Activated CD8-positive, alpha-beta memory T cell treated with anti-CD3 and anti-CD28 coated beads, Interleukin-2, amount 50 U/mL, for 1 hour (primary cell): ENCODE results near the gene TSTD2.

Experiments used
- DNase-seq: peaks from one replicate; pipeline ENCODE4 v3.0.0-alpha.2; 2020; ENCODE audit errors: extremely low read depth

TSTD2 gene

GRCh38 chr9:97632985-97633858 is at the start of gene TSTD2, which contains the start of gene NCBP1:
Gene TSTD2 (minus strand): TSS chr9:97633368. CDS start chr9:97627562, 5,806 bp downstream.
Gene NCBP1 (plus strand): TSS chr9:97633821. CDS start chr9:97633882, 61 bp downstream.
- DNase-seq = peak; percentile 93

DNA sequence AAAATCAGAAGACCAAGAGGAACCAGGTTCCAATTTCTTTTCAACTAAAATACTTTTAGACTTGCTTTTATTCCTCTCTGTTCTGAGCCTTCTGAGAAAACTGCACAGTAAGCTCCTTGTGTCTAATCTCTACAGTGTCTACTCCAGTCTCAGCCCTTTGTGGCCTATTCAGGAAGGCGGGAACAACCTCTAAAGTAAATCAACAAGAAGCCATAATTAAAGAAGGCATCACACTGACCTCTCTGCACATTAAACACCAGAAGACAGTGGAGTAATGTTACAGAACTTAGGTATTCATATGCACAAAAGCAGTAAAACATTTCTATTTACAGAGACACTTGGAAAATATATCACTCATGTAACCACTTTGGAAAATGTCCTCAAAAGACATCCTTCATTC is 49.1 kb upstream of the TSTD2 start:
- no peak for DNase-seq

GRCh38 chr9:97675655-97676054 is 42.5 kb upstream of the TSTD2 start:
- DNase-seq = no peak

GRCh38 chr9:97673922-97674321 is 40.8 kb upstream of the TSTD2 start:
- DNase-seq = no peak

GRCh38 chr9:97672403-97672802 is 39.2 kb upstream of the TSTD2 start:
- DNase-seq = no peak

DNA sequence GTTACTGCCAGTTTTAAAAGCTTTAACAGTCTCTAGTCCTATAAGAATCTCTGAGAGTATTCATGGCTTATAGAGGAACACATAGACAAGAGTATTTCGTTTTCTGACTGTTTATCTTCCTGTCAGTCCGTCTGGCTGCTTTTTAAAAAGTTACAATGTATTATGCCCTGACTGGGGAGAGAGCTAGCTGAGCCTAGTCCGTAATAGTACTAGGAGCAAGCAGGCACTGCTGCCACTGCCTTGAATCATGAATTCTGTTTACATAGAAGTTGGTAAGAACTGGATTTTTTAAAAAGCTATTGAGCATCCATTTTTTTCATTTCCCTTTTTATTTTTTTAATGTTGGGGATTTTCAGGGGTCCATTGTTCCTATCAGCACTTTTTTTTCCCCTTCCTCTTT is 37.4 kb upstream of the TSTD2 start:
- no peak for DNase-seq

- no peak for DNase-seq
Observed at GRCh38 chr9:97668485-97668884, 35.3 kb upstream of the TSTD2 start.

GRCh38 chr9:97666907-97667686 is 33.9 kb upstream of the TSTD2 start:
- DNase-seq = no peak

DNA sequence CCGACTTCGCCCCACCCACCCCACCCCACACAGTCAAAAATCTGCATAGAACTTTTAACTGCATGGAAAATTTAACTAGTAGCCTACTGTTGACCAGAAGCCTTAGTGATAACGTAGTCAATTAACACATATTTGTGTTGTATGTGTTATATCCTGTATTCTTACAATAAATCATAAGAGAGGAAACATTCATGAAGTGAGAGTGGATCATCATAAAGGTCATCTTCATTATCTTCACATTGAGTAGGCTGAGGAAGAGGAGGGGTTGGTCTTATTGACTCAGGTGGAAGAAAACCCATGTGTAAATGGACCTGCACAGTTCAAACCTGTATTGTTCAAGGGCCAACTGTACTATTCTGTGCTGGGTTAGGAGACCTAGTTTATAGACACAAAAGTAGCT is 32.6 kb upstream of the TSTD2 start:
- no peak for DNase-seq

DNA sequence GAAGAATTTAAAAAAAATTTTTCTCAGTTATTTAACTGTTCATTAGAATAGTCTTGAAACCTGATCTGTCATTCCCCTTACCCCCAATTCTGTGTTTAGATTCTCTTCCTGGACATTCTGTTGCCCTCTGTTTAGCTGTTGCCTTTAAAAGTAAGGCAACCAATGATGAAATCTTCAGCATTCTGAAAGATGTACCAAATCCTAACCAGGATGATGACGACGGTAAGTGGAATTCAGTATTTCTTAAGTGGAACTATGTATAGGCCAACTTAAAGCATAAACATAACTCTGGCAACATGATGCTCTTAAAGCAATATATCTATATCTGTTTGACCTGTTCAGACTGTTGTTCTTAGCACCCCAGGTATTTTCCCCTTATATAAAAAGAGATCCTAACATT is 27.7 kb upstream of the TSTD2 start:
- DNase-seq = no peak

GRCh38 chr9:97660340-97660739 is 27.2 kb upstream of the TSTD2 start:
- DNase-seq = no peak

- DNase-seq = no peak
Observed at GRCh38 chr9:97659771-97660170, 26.6 kb upstream of the TSTD2 start.

GRCh38 chr9:97658707-97659106 is 25.5 kb upstream of the TSTD2 start:
- DNase-seq = no peak

- DNase-seq = no peak
Observed at GRCh38 chr9:97651646-97652045, 18.5 kb upstream of the TSTD2 start.

DNA sequence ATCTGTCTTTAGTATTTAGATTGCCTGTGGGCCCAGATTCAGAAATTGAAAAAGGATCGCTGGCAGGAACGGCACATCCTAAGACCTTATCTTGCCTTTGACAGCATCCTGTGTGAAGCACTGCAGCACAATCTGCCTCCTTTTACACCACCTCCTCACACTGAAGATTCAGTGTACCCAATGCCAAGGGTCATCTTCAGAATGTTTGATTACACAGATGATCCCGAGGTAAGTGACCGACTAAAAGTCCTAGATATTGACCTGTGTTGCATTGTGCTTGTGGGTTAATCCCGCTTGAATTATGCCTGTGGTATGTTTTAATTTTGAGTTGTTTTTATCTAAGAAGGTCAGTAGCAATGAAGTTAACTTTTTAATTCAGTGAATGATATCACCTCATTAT is 14.8 kb upstream of the TSTD2 start:
- no peak for DNase-seq

- DNase-seq = no peak
Observed at GRCh38 chr9:97645720-97646119, 12.6 kb upstream of the TSTD2 start.

DNA sequence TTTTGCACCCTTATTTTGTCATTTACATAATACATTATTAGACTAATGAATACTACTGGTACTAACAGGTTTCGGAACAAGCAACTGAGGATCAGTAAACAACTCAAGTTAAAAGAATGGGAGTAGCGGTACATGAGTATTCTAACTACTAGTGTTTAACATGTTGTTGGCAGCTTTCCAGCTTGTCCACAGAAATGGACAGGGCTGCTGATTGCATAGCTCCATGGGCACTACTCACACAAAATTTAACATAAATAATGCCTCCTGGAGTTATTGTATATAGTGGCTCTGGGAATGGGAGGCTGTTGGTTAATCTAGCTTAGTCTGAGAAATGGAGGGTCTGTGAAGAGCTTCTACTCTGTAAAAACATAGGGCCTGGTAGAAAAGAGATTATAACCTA is 7.2 kb upstream of the TSTD2 start:
- no peak for DNase-seq

- no peak for DNase-seq
Observed at GRCh38 chr9:97638666-97639065, 5.5 kb upstream of the TSTD2 start.

DNA sequence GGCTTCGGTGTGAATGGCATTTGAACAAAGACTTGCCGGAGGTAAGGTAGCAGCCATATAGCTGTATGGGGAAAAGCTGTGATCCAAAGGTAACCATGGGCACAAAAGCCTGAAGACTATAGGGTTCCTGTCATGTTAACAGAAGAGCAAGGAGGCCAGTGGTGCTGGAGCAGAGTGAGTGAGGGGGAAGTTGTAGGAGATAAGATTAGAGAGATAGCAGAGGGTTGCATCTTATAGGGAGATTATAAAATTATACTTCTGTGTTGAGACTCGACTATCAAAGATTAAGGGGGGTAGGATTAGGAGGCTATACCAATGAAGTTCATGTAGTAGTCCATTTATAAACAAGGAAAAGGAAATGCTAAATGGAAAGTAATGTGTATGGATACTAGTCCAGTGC is 3.7 kb upstream of the TSTD2 start:
- DNase-seq = no peak

GRCh38 chr9:97635026-97635425 is 1.9 kb upstream of the TSTD2 start:
- DNase-seq = no peak

- DNase-seq = no peak
Observed at GRCh38 chr9:97633859-97634490, 807 bp upstream of the TSTD2 start.

DNA sequence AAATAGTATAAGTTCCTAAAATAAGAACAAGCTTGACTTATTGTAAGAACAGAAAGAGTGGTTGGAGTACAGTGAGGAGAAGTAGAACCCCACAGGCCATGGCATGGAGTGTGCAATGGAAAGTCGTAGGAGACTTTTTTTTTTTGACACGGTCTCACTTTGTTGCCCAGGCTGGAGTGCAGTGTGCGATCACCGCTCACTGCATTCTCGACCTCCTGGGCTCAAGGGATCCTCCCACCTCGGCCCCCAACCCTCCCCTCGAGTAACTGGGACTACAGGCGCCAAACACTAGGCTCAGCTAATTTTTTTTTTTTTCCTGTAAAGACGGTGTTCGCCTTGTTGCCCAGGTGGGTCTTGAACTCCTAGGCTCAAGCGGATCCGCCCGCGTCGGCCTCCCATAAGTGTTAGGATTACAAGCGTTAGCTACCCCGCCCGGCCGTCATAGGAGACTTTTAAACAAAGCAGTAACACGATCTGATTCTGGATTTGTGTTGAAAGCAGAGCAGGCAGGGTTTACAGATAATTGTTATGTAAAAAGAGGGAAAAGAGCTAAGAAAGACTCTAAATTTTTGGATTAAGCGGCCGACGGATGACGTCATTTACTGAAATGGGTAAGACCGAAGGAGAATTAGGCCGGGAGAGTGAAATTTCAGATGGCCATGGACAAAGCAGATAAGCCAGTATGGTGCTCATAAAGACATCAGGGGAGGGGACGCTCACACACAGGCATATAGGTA is 752 bp downstream of the TSTD2 start:
- no peak for DNase-seq
